GM10266 (cell line): ENCODE measurements around the gene DCLRE1A.
"Not testable (repeated sequence)": the region's sequence is repeated elsewhere in the genome, so short reads cannot be mapped to it uniquely, and the experiment has no call there.

ENCODE experiments used
- DNase-seq: peaks from one replicate; pipeline ENCODE4 v3.0.0; 2012; ENCODE audit errors: extremely low spot score
- TF ChIP-seq, protein P1 (sequence below): IDR thresholded peaks from 2 replicates; pipeline ENCODE4 v1.5.1; 2012; ENCODE audit warnings: mild to moderate bottlenecking, low read depth; ENCODE audit not compliant: control insufficient read depth, insufficient read depth; ENCODE audit errors: missing control alignments

DCLRE1A gene

DNA sequence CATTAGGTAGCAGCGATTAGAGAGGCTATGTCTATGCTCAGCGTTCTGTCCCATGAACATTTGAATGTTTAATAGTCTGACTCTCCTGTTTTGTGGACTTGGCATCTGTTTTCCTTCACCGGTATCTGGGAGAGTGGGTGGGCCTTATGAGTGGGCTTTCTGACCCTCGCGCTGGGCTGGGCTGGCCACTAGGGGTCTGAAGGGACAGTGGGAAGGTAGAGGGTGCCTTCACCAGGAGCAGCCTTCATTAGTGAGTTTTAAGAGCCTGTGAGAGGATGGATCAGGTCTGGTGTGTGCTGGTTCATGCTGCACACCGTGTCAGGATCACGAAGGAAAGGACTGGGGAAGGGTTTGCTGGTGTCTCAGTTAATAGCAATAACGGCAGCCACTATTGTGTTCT lies 33.4 kb downstream of the DCLRE1A start:
- TF ChIP-seq, protein P1, sequence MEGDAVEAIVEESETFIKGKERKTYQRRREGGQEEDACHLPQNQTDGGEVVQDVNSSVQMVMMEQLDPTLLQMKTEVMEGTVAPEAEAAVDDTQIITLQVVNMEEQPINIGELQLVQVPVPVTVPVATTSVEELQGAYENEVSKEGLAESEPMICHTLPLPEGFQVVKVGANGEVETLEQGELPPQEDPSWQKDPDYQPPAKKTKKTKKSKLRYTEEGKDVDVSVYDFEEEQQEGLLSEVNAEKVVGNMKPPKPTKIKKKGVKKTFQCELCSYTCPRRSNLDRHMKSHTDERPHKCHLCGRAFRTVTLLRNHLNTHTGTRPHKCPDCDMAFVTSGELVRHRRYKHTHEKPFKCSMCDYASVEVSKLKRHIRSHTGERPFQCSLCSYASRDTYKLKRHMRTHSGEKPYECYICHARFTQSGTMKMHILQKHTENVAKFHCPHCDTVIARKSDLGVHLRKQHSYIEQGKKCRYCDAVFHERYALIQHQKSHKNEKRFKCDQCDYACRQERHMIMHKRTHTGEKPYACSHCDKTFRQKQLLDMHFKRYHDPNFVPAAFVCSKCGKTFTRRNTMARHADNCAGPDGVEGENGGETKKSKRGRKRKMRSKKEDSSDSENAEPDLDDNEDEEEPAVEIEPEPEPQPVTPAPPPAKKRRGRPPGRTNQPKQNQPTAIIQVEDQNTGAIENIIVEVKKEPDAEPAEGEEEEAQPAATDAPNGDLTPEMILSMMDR, result peak; percentile 17

DNA sequence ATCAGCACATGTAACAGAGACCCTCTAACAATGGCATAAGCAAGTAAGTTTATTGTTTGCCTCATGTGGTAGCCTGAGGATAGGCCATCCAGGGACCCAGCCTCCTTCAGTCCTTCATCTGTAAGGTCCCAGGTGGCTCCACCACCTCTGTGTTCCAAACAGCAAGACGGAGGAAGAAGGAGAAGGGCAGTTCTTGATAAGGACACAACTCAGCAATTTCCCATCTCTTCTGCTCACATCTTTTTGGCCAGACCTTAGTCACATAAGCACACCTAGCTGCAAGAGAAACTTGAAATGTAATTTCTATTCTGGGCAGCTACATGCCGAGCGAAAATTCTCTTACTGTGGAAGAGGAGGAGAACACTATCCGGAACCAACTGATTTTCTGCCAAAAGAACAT lies 33.9 kb downstream of the DCLRE1A start:
- DNase-seq, result no peak
- TF ChIP-seq, protein P1, result no peak

More for the DNA sequence above, 33.4 kb downstream of the DCLRE1A start:
- DNase-seq, result no peak

DNA sequence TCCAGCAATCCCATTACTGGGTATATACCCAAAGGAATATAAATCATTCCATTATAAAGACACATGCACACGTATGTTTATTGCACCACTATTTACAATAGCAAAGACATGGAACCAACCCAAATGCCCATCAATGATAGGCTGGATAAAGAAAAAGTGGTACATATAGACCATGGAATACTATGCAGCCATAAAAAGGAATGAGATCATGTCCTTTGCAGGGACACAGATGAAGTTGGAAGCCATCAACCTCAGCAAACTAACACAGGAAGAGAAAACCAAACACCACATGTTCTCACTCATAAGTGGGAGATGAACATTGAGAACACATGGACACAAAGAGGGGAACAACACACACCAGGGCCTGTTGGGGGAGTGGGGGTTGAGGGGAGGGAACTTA lies 39.2 kb downstream of the DCLRE1A start:
- not testable (repeated sequence) for DNase-seq

DNA sequence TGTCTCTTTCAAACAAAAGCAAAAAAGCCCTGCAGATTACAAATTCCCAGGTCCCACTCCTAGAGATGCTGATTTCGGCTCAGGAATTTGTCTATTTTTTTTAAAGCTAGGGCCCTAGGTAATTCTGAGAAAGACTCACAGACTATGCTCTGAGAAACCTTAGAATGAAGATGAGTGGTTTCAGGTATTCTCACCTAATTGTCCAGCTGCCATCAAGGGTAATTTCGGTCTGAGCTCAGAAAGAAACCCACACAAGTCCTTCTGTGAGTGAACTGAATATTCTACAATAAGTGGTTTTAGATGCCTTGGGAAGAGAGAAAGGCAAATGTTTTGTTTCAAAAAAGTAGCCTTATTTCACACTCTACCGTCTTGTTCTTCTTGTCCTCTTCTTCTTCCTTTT lies 45.7 kb downstream of the DCLRE1A start:
- TF ChIP-seq, protein P1, result no peak
- no peak for DNase-seq

DNA sequence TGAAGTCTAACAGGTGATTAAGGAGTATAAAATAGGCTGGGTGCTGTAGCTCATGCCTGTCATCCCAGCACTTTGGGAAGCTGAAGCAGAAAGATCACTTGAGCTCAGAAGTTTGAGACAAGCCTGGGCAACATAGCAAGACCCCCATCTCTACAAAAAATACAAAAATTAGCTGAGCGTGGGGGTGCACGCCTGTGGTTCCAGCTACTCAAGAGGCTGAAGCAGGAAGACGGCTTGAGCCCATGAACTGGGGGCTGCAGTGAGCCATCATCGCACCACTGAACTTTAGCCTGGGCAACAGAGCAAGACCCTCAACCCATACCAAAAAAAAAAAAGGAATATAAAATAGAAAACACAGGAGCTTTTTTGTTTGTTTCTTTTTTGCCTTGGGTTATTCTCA lies 47.4 kb downstream of the DCLRE1A start:
- no peak for DNase-seq

DNA sequence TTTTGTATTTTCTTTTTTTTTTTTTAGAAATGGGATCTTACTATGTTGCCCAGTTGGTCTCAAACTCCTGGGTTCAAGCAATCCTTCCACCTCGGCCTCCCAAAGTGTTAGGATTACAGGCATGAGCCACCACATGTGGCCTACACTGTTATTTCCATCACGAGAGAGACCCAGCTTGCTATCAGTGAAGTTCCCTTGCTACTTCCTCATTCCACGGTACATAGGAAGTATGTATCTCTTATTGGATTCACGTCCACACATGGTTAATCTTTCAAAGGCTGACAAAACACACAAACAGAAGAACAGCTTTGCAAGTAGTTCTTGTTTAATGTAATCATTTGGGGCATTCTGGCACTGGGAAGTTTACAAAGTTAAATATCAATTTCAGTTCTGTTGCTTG lies 50.9 kb downstream of the DCLRE1A start:
- DNase-seq, result no peak
- TF ChIP-seq, protein P1, result no peak

More for the DNA sequence above, 47.4 kb downstream of the DCLRE1A start:
- TF ChIP-seq, protein P1, result no peak

DNA sequence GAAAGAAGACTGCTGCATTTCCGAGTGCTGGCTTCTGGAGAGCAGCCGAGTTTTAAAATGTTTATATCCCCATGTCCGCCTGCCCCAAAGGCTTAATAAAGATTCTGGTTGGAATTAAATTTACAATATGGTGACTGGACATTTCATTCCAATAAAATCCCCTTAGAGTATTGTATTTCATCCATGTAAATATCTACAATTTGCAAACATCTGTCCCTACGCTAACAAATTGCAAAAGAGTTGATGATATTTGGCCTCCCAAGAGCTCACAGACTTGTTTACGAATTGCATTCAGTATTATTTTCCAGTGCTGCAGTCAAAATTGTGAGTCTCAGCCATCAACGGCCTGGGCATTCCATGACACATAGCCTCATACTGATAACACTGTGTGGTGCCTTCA lies 52.3 kb downstream of the DCLRE1A start:
- TF ChIP-seq, protein P1, result no peak
- no peak for DNase-seq

DNA sequence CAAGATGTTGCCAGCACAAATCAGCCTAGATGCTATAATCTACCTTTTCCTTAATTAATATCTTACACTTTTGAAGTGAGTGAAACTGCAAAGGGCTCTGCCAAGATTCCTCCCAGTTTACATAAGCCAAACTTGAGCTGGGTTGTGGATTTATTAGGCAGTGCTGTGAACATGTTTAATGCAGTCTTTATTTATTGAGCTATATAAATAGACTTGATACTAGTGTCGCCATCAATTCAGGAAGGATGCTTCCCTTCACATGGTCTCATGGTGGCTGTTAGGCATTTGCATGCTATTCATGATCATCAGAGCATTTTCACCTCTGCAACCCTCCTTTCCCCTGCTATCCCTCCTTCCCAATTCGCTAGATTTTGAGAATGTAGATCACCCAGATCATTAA lies 62.2 kb downstream of the DCLRE1A start:
- no peak for DNase-seq
- TF ChIP-seq, protein P1, result no peak
